ENCODE data around the gene DNAH7. TPM values are rescaled to one million over a fixed set of nuclear protein-coding genes. Genes with fewer than 3 reads are reported as not detected.

Gene DNAH7
- 0.04 and 0.37 TPM in 2 replicates for total RNA-seq (2014; rRNA removed; shearing (Covaris generic))

DNA sequence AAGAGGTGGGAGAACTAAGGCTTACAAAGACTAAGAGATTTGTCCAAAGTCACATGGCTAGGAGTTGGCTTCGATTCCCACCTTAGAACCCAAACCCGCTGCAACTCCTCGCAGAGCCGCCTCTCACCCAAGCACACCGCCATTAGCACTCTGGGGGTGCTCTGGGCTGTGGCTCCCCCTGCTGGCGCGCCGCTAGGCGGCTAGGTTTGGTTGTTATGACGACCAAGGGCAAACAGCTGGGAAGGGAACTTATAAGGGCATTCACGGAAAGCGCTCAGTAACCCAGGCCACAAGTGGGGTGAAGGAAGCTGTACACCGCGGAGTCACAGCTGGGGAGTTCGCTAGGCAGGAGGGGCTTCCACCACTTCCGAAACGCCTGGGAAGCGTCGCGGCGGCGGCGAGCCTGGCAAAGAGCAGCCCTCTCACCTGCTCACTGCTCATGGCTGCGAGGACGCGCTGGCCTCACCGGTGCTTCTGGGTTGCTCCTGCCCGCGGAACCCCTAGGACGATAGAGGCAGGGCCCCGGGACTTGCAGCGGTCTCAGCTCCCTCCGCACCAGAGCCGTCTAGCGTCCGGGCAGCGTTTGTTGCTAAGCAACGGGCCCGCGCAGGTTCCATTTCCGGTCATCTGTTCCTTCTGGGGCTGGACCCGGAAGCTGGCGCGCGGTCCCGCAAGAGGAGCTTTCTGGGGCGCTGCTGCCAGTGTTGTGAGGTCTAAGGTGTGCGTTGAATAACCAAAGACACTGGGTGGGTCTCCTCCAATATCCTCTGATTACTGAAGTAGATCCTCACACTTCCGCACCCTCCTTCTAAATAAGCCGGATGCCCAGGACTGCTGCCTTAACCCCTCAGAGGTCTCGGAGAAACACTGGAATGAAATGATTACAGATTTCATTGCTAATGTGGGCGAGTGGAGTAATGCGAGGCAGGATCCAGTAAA lies at the start of gene DNAH7:
DNAH7 (minus strand) TSS at position 567 of the 939 bp plus-strand sequence; CDS start at position 441, 126 bp downstream.

Other genes with a start within 250 kb of the DNAH7 start
- gene STK17B, start 102.7 kb upstream of the DNAH7 start, total RNA-seq (2014; rRNA removed; shearing (Covaris generic)) = 8.1 and 8.5 TPM in 2 replicates

All from A375 (cell line).